ENCODE measurements around the gene PDZK1IP1.

PDZK1IP1 gene

DNA sequence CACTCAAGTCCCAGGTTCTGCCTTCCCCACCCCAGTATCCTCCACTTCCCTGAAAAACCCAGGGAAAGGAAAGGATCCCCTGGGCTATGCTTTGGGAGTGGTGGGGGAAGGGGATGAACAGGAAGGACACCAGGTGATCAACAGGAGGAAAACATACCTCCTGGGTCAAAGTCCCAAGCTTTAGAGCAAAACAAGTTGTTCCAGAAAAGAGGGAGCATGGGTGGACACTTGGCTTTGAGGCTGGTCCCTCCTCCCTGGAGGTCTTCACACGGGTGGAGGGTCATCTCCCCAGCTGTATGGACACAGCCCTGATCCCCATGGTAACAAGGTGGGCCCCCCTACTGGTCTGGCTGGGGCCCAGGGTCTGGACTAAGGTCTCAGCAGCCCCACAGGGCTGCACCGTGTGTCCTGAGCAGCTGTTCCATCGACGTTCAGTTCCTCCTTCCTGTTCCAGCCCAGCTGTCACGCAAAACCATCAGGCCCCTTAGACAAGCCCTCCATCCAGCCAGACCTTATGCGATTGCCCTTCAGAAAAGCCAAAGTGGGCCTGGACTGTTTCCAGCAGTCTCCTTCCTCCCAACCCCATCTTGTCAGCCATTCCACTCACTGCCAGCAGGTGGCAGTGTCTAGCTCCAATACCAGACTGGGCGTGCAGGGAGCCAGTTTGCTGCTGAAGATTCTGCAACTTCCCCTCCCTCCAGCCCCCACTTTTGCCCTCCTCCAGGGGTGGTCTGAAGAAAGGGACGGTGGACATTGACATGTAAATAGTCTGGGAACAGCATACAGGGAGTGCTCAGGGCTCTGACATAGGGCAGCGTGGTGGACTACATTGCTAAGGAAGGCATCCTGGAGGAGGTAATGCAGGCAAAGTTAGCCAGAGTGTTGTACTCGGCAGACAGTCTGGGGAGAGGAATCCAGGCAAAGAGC is 2.9 kb upstream of the PDZK1IP1 start:
- no peak for TF ChIP-seq ZFX (IDR thresholded peaks at IDR 0.05; ENCODE audit: borderline replicate concordance)
- TF ChIP-seq, protein P1, sequence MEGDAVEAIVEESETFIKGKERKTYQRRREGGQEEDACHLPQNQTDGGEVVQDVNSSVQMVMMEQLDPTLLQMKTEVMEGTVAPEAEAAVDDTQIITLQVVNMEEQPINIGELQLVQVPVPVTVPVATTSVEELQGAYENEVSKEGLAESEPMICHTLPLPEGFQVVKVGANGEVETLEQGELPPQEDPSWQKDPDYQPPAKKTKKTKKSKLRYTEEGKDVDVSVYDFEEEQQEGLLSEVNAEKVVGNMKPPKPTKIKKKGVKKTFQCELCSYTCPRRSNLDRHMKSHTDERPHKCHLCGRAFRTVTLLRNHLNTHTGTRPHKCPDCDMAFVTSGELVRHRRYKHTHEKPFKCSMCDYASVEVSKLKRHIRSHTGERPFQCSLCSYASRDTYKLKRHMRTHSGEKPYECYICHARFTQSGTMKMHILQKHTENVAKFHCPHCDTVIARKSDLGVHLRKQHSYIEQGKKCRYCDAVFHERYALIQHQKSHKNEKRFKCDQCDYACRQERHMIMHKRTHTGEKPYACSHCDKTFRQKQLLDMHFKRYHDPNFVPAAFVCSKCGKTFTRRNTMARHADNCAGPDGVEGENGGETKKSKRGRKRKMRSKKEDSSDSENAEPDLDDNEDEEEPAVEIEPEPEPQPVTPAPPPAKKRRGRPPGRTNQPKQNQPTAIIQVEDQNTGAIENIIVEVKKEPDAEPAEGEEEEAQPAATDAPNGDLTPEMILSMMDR (IDR thresholded peaks at IDR 0.05) = peak; percentile 96
- no peak overlapping the region for H3K27ac ChIP-seq

DNA sequence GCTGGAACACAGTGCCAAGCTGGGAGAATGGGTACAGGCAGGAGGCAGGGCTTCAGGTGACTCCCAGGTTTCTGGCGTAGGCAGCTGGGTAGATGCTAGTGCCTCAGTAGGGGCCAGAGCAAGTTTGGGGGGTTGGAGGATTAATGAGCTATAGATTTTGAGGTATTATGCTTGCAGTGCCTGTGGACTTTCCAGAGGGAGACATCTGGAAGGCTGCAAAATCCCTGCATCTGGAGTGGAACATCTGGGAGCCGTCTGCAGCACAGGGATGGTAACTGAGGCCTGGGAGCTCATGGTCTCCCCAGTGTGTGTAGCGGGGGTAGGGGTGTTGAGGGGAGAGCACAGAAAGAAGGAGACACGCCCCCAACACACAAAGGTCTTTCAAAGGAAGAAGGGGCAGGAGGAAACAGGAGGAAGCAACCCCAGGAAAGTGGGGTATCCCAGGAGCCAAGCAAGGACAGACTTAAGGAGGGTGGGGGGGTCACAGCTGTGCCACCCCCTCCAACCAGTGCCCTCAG is 2.2 kb upstream of the PDZK1IP1 start:
- H3K27ac ChIP-seq = no peak overlapping the region
- no peak for TF ChIP-seq ZFX (IDR thresholded peaks at IDR 0.05; ENCODE audit: borderline replicate concordance)
- TF ChIP-seq, protein P1 (IDR thresholded peaks at IDR 0.05) = no peak

DNA sequence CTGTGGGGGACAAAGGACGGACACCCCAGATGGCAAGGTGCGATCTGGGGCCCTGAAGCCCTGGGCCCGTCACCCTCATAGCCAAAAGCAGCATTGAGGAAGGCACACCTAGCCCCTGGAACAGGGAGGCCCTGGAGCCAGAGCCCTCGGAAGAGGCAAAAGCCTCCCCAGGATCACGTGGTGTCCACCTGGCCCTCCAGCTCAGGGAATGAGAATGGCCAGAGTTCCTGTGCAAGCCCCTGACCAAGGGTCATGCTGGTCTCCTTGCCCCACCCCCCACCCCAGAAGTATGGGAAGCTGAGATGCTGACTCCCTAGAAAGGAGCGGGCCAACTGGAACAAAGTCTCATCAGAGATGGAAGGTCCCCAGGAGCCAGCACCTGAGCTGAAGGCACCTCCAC is 1.0 kb upstream of the PDZK1IP1 start:
- TF ChIP-seq, protein P1 (IDR thresholded peaks at IDR 0.05) = no peak
- TF ChIP-seq ZFX (IDR thresholded peaks at IDR 0.05; ENCODE audit: borderline replicate concordance) = no peak

DNA sequence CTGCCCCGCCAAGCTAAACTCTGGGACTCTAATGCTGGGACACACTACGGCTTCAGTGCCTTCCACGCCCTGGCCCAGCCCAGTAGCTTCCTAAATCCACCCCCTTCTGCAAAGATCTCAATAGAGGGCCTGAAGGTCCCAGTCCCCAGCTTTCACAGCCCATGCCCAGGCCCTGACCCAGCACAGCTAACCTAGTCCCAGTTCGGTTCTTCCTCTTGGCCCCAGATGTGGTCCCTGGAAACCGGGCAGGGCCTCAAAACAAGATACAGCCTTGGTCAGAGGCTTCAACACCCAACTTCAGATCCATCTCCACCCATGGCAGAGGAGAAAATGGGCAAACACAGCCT is 646 bp upstream of the PDZK1IP1 start:
- TF ChIP-seq, protein P1 (IDR thresholded peaks at IDR 0.05) = no peak
- TF ChIP-seq ZFX (IDR thresholded peaks at IDR 0.05; ENCODE audit: borderline replicate concordance) = no peak
- H3K27ac ChIP-seq = no peak overlapping the region

More for the DNA sequence above, 1.0 kb upstream of the PDZK1IP1 start:
- no peak overlapping the region for H3K27ac ChIP-seq

DNA sequence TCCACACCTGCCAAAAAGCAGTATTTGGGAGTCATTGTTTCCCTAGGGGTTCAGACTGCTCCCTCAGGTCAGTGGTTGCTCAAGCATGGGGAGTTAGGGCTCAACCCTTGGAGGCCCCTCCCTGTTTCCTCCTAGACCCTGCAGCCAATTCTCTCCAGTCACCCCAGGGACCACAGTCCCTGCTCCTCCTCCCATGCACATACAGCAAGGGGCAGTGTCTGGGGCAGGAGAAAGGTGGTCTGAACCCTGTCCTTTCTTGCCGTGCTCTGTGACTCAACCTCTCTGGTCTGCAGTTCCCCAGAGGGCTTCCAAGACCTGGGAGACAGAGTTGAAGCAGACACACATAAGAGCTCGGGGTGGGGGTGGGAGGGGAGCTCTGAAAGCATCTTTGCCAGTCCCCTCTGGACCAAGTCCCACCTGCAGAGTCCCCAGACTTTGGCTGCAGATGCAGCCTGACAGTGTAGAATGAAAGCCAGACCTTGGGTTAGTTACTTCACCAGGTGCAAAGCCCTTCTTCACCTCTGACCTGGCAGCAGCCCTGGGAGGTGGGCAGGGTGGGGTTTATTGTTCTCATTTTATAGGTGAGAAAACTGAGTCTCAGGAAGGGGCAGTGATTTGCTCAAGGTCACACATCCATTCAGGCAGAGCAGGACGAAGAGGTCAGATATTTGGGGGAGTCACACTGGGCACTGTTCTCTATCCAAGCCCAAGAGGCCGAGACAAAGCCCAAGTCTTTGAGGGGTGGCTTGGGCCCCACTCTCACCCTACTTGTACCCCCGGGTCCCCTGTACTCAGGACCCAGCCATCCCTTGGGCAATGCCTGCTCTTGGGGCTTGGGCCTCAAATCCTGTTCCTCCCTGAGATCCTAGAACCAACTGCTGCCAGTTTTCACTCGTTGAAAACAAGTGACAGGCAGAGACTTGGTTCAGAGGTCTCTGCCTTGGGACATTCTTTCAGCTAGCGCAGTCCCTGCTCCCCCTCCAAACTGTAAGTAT is 748 bp downstream of the PDZK1IP1 start:
- no peak overlapping the region for H3K27ac ChIP-seq
- TF ChIP-seq ZFX (IDR thresholded peaks at IDR 0.05; ENCODE audit: borderline replicate concordance) = no peak
- TF ChIP-seq, protein P1 (IDR thresholded peaks at IDR 0.05) = no peak

DNA sequence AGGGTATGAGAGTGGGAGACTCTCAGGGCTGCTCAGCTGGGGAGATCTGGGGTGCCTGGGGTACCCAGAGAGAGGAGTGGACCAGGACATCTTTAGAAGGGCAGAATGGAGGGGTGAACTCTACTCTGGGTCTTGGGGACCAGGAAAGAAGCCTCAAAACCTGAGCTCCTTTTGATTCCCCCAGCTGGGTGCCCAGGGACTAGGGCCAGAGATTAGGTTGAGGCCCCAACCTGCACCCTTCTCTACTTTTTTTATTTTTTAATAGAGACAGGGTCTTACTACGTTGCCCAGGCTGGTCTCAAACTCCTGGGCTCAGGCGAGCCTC is 1.9 kb downstream of the PDZK1IP1 start:
- TF ChIP-seq ZFX (IDR thresholded peaks at IDR 0.05; ENCODE audit: borderline replicate concordance) = no peak
- TF ChIP-seq, protein P1 (IDR thresholded peaks at IDR 0.05) = no peak

More for the DNA sequence above, 1.9 kb downstream of the PDZK1IP1 start:
- H3K27ac ChIP-seq = no peak overlapping the region

Measured in 22Rv1 (cell line).